HG03139 (cell line): ENCODE data around the gene VAV3.

Experiments used
- ATAC-seq: cut with Tn5 transposase; IDR thresholded peaks from one replicate; pipeline ENCODE4 v1.9.1; 2021; ENCODE audit not compliant: unreplicated experiment

VAV3 gene

DNA sequence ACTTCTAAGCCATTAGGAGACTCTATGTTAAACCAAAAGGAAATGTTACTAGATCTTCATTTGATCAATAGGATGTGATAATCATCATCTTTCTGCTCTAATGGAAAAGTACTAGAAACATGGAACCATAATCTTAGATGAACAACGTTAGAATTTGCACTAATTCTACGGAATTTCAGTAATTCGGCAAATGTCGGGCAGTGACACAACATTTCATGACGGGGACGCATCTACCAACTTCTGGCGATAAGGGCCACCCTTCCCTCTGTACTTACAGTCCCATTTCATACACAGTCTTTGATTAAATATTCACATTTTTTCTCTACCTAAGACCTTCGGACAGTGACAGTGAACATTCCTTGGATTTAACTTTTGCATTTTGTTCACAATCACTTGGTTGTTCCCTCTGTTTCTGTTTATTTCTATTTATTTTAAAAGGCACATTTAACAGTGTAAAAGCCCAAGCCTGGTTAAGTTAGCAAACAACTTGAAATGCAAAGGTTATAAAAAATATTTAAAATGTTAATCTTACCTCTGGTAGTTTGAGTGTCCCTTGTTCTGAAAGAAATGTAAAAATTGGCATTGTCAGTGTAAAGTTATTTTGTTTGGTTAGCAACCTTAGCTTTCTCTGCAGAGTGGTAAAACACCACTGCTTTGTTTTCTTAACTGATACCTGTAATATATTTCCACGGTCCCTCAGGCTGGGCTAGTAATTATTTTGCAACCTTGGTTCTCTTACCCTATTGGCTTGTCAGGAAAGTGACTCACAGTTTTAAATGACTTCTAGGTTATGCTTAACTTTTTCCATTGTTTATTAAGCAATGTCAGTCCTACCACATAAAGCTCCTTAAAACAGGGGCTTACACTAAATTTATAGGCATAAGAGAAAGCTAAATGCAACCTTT is 276.9 kb downstream of the VAV3 start:
- ATAC-seq, result no peak

DNA sequence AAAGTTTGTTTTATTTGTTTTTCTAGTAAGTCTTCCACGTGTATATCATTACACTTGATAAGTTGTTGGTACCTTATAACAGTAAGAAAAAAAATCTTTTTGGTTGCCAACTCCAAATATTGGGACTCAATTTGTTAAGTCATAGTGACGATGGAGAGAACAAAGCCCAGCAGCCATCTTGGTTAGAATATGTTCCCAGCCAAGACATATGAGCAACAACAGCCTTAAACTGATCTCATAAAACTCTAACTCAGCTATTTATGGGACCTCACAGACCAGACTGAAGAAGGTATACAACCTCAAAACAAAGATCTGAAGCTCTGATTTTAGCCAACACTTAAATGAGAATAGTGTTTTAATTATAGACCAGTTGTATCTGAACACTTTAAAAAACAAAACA is 281.3 kb downstream of the VAV3 start:
- no peak for ATAC-seq

DNA sequence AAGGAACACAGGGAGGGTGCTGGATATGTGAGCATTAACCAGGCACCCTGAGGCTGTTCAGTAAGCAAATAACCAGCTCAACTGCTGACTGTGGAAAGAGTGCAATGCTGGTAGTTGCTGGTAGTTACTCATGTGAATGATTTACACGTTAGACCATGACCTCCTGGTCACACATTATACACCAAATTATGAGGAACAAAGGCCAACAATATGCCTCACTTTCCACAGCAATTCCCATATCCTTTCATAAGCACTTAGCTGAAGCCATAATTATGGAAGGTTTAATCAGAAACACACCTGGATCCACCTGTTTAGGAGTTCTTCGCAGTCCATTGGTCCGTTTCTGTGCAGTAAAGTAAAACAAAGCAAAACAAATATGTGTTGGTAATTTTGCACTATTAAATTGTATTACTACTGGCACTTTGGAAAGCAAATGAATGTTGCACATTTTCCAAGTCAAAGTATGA is 281.8 kb downstream of the VAV3 start:
- no peak for ATAC-seq

DNA sequence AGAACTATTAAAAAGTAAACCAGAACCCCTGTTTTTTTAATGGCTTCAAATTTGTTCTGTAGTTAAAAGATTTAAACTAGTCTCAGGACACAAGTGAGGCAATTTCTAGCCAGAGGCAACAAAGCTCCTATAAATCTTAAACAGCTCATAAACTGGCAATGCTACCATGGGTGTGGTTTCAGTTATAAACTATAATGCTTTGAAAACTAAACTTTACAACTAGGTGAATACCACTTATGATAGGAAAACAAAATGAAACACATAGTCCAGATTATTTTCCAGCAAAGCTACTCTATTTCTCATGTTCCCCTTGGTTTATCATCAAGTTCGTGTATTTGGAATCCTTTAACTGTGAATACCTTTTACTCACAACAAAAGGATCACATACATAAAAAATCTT is 282.5 kb downstream of the VAV3 start:
- ATAC-seq, result no peak

DNA sequence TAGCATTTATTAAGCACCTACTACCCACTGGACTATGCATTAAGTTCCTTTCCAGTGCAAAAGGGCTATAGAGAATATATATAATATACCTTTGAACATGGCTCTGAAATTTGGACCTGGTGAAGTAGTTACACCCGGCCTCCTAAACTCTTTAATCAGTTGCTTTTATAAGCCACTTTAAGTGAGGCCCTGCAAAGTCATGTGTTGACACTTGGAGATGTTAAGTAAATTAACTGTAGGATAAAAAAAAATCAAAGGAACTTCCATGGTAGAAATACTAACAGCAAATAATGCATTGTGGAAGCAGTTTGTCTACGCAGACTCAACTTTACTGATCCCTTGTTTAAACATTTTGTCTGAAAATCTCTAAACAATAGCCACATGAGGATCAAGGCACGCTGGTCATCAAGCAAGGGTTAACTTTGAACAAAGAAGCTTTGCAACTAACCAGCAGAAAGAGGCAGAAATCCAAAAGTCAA is 283.9 kb downstream of the VAV3 start:
- ATAC-seq, result no peak

DNA sequence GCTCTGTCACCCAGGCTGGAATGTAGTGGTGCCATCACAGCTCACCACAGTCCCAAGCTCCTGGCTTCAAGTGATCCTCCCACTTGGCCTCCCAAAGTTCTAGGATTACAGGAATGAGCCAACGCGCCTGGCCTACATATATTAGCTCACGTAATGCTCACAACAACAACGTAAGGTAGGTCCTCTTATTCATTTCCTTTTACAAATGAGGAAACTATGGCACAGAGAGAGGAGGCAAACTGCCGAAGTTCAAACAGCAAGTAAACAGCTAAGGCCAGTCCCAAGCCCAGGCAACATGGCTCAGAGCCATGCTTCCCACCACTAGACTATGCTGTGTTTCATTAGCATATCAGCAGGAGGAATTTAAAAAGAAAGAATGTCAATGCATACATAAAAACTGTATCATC is 284.4 kb downstream of the VAV3 start:
- no peak for ATAC-seq

DNA sequence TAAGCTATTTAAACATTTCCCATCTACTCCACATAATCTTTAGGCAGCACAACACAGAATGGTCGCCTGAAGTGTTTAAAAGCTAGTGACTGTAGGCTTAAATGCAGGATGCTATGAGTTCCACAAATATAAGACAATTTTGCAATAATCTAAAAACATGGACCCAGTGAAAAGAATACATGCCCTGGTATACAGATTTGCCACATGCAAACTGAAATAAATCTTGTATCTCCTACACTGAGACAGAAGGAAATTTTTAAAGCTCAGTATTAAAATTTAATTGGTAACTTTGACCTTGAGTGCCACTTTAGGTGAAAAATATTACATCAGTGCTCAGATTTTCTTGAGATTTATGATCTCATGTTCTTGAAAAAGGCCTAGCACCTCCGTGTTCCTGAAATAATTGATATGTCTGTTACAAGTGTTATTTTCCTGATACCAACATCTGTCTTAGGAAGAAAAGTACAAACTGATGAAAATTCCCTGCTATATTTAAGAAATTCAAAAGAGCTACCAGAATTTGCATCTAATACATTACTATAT is 285.5 kb downstream of the VAV3 start:
- ATAC-seq, result no peak

DNA sequence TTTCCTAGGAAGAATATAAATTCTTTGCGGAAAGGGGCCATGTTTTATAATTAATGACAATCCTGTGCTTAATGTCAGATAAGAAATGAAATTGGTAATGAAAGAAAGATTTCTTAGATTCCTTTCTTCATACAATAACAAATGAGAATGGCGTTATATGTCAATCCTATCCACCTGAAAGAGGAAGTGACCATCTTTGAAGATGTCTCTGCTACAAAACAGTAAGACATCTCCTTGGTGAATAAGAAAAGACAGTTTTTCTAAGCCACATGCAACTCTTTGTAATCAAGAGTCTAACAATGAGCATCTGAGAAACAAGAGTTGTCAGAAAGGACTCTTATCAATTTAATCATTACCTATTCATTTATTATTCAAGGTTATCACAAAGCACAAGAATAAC is 286.0 kb downstream of the VAV3 start:
- ATAC-seq, result no peak

DNA sequence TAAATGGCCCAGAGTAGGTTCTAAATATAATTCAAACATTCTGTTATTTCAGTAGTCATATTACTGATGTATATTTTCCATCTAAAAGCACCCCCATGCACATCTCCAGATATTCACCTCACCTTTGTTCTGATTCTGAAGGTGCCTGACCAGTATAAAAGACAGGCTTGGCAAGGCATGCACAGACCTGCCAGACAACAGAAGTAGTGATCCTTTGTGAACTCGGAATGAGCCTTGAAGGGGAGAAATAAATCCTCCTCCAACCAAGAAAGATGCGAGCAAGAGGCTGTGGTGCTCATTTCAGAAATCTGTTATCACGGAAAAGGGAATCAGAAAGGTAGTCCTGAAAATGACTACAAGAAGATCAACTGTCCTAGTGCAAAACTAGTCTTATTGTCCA is 287.3 kb downstream of the VAV3 start:
- no peak for ATAC-seq

DNA sequence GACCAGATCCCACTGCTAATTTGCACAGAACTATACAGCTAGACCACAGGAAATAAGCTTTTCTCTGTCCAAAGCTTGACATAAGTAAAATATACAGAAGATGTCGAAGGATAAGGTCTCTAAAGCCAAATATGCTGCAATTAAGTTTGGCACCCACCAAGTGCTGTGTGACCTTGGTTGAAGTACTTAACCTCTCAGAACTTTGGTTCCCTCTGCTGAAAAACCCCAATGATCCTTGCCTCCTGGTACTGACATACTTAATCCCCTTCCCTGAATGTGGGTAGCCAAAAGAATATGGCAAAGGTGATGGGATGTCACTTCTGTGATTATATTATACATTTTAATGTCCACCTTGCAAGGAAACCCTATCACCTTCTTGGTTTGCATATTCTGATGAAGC is 290.5 kb downstream of the VAV3 start:
- ATAC-seq, result no peak

DNA sequence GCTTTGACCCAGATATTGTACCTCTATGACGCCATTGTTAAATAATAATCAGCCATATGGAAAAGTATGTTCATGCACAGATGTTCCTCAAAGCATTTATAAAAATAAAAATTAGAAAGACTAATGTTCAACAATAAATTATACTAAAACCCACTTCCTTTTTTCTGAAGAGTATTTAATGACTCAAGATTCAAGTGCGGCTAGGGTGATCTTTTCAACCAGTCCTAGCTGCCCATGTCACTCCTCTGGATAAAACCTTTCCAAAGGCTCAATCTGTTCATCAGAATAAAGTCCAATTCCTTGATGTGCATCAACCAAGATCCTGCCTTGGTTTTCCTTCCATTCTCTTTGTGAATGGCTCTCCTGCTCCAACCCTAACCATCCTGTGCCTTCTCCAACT is 292.0 kb downstream of the VAV3 start:
- no peak for ATAC-seq

DNA sequence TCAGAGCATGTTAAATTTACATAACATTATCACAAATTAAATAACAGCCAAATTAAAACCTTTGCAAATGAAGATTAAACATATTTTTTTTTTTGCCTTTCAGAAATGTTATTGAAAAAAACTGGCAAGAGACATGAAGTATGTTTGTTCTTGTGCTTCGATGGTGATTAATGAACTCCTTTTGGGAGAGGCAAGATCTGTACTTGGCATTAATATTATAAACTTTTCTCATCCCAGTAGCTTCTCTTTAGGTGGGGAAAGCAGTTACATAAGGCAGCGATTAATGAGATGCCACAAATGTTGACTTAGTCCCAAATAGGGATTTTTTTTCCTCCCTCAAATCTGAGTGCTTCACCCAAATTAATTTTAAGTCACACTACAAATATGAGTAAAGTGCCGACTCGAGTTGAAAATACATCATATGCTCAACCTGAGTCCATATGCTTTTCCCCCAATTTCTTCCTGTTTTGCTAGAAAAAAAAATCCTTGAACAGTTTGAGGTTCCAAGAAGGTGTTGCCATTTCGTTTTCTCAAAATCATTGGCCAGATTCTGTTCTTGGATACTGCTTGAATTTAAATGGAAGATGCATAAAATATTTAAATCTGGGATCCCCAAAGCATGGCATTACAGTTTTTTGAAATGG is 294.5 kb downstream of the VAV3 start:
- no peak for ATAC-seq

DNA sequence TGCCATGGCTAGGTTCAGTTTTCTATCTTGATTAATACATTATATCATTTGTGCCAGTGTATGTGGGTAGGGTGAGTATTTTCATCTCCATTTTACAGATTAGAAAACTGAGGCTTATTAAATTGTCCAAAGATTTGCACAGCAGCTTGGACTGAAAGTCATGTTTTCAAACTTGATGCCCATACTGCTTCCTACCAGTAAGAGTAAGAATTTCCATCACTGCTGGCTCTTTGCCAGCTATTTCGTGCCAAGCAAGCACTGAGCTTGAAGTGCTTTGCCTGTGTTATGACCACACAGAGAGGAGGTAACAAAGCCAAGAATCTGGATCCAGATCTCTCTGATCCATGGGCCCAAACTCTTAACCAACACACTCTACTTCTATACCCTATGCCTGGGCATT is 295.0 kb downstream of the VAV3 start:
- no peak for ATAC-seq

DNA sequence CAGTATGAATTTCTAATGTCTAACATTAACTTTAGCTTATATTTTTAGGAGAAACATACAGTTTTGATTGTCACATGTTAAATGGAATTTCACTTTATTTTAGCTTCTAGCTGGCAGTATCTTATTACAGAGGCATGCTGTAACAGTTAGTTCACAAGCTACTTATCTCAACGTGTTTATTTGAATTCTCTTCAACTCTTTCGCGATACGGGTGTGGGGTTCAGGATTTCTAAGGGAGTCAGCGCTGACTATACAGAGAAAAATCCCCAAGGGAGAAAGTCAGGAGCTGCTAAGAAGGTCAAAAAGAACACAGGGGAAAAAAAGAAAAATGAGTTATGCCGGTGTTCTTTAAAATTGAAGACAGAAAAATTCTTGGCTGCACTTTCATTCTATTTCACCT is 296.2 kb downstream of the VAV3 start:
- ATAC-seq, result no peak

DNA sequence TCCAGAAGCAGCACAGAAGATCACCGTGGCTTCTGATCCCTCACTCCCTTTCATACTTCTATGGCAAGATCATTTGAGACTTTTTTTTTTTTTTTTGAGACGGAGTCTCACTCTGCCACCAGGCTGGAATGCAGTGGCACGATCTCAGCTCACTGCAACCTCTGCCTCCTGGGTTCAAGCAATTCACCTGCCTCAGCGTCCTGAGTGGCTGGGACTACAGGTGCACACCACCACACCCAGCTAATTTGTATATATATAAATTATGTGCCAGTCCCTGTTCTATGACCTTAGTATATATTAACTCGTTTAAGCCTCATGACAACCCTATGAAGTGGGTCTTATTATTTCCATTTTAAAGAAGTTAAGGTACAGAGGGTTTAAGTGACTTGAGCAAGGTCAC is 298.5 kb downstream of the VAV3 start:
- ATAC-seq, result no peak

DNA sequence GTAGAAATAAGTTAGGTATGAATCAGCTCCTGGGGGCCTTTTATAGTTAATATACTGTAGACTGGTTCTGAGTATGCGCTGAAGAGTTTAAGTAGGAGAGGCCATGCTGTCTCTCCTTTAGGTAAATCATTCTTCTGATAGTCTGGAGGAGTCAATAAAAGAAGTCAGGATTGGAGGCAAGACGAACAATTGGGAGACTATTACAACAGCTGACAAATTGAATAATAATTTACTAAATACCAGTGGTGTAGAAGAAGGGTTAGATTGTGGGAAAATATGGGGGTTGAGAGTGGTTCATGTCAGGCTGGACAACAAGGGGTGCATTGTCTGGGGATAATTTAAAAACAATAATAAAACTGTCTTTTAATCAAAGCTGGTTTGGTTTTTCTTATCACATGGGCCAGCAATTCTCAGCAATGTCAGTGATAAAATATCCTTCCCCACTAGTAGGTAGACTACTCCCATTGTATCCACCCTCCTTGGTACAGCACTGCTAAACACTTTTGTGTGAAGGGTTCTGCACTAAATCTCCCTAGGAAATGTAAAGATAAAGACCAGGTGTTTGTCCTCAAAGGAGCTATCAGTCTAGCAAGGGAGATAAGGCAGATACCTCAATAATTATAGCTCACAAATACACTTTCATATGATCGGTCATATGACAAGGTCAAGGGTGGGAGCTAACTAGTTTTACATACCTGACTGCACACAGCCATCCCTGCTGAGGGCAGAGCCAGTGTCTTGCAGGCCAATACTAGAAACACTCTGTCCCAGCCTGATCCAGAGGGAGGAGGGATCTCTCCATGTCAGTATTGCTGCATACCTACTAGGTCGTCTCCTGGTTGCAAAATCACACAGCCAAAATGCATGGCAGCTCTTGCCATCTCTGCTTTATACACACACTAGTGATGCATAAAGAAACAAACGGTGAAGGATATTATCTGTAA is 299.7 kb downstream of the VAV3 start:
- ATAC-seq, result no peak

DNA sequence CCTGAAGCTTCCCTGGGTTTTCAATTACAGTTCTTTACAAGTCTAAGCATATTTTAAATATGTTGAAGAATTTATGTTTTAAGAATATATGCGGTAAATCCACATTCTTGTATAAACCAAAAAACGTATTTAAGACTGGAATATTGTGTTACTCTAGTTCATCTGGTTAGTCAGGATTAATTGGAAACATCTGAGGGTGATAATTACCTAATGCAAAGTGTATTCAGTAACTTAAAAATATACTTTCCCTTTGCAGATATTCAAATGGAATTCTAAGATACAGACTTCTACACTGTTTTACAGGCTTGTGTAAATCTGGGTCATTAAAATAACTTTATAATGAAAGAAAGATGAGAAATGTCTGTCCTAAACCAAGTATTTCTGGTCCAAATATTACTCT is 302.0 kb downstream of the VAV3 start:
- ATAC-seq, result no peak

DNA sequence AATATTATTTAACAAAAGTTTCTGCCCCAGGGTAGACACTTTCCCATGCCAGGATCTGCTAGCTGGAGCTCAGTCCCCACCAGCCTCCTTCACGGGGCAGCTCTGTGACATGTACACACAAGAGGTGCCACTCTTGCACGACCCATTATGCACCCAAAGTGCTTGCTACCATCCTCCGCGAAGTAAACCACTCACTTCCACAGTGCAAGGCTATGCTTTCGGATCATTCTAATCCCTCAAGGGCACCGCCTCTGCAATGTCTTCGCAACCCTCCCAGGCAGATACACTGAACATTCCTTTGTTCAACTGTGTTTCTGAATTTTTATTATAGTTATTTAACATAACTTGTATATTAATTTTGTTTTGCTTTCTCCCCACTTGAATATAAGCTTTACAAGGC is 303.8 kb downstream of the VAV3 start:
- ATAC-seq, result no peak

DNA sequence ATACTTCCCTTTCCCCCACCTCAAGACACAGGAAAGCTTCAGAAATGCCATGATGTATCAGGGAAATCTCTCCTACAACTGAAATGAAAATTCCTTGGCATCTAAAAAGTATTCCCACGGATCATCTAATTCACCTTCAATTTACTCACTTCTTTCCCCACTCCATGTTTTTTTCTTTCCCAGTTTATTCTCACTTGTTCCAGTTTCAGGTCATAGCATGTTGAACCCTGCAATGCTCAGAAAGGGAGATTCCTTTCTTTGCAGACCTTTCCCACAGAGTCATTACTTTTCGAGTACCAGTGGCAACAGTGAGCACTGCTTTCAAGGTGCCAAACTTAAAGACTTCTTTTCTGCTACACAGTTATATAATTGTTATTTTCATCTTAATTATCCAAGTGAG is 305.0 kb downstream of the VAV3 start:
- ATAC-seq, result no peak

DNA sequence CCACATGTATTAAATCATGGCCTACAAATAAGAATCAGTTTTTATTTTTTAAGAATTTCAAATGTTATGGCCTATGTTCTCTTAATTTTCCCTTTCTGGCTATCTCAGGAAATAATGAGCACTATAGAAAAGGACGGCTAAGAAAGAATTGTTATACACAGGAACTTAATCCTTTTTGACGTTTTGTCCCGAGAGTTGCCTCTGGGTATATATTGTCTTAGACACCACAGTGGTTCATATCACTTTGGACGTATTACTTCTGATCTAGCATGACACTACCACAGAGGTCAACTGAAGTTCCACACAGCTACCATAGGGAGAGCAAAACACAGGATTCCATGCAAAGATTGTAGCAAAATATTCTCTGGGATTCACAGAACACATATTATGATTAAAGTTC is 307.6 kb downstream of the VAV3 start:
- ATAC-seq, result no peak

DNA sequence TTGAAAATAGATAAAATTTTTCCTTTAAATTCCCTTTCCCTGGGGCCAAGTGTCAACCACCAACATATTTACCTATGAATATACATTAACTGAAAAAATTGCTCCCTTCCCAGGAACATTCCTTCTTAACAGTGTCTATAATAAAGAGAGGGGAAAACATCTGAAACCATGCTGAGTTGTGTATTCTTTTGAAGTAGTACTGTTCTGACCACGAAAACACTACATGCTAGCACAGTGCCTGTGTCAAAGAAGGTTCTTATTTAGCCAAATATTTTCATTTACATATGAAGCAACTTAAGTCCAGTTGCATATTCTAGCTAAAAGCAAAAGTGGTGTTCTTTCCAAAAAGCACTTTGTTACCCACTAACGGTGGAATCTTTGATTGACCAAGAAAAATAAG is 311.2 kb downstream of the VAV3 start:
- no peak for ATAC-seq
